Endothelial cell of umbilical vein (primary cell): ENCODE results near the gene PIBF1. TPM values are rescaled to one million over a fixed set of nuclear protein-coding genes. Genes with fewer than 3 reads are reported as not detected.

Source experiments
- BruUV-seq: library from RNA; stranded (reverse); fragments of 400-500 nt; replicated peaks from 2 replicates; lab custom pipeline; 2021; lab: Mats Ljungman, UMichigan
- CTCF ChIA-PET: fragments of 300-600, 350-600 bp; sonication (Branson Sonifier 250); formaldehyde crosslinking; loops from one replicate; lab custom pipeline; 2021; ENCODE audit warnings: antibody characterized with exemption, inconsistent platforms; lab: Charles Lee
- POLR2A ChIA-PET: fragments of 300-600, 350-600 bp; sonication (Branson Sonifier 250); formaldehyde crosslinking; loops from one replicate; lab custom pipeline; 2021; ENCODE audit warnings: antibody characterized with exemption, inconsistent platforms; lab: Charles Lee
- DNase-seq: peaks from one replicate; pipeline ENCODE4 v3.0.0-alpha.2; 2011; ENCODE audit warnings: low read depth, low spot score
- FAIRE-seq: peaks from 2 replicates; lab custom pipeline; 2011; peaks lifted over from hg19 to GRCh38; lab: Jason Lieb, UNC
- H2AFZ ChIP-seq: 2 replicates; pipeline ENCODE4 v1.6.0; 2012; ENCODE audit warnings: low read depth, low read length, control low read depth, inconsistent platforms
- H3K27ac ChIP-seq: 2 replicates; pipeline ENCODE4 v1.5.1; 2011; ENCODE audit warnings: low read depth, mild to moderate bottlenecking, control low read depth, low read length, moderate library complexity; ENCODE audit not compliant: insufficient read depth
- H3K27me3 ChIP-seq, 2 experiments: 2 replicates each; pipeline versions ENCODE4 v1.6.0 to v1.6.1; 2011; ENCODE audit warnings: low read length in 2 of 2, mixed read lengths in 1 of 2; ENCODE audit not compliant: control insufficient read depth in 2 of 2, insufficient read depth in 2 of 2
- H3K36me3 ChIP-seq, 2 experiments: 2 replicates in 1 of 2; 3 replicates in 1 of 2; pipeline ENCODE4 v1.5.1; 2011; ENCODE audit warnings: low read length in 2 of 2, mild to moderate bottlenecking in 1 of 2, moderate library complexity in 1 of 2; ENCODE audit not compliant: control insufficient read depth in 2 of 2, insufficient read depth in 2 of 2; ENCODE audit errors: extremely low read depth in 1 of 2
- H3K4me1 ChIP-seq: 3 replicates; pipeline ENCODE4 v1.5.1; 2011; ENCODE audit warnings: mild to moderate bottlenecking, low read length; ENCODE audit not compliant: control insufficient read depth, insufficient read depth; ENCODE audit errors: extremely low read depth
- H3K4me2 ChIP-seq: 2 replicates; pipeline ENCODE4 v1.6.1; 2011; ENCODE audit warnings: low read length, control low read depth, mixed read lengths; ENCODE audit not compliant: insufficient read depth
- H3K4me3 ChIP-seq, 3 experiments: fragments of 200-600 bp in 1 of 3; sonication (generic), shearing (Covaris generic) in 1 of 3; replicated peaks in 1 of 3; 2 replicates each; pipeline ENCODE4 v1.5.1; 2011 to 2016; ENCODE audit warnings: control low read depth in 3 of 3, low read length in 3 of 3, mild to moderate bottlenecking in 2 of 3, inconsistent platforms in 1 of 3, low read depth in 1 of 3, moderate library complexity in 1 of 3; ENCODE audit not compliant: insufficient read depth in 1 of 3
- H3K79me2 ChIP-seq: 2 replicates; pipeline ENCODE4 v1.6.0; 2012; ENCODE audit warnings: low read length, inconsistent platforms; ENCODE audit not compliant: control insufficient read depth, insufficient read depth
- H3K9ac ChIP-seq: replicated peaks from 2 replicates; pipeline ENCODE3; 2011; ENCODE audit warnings: low read length, control low read depth; ENCODE audit not compliant: insufficient read depth; ENCODE audit errors: extremely low read depth
- H3K9me1 ChIP-seq: replicated peaks from 3 replicates; pipeline ENCODE4 v1.6.0; 2011; ENCODE audit warnings: mild to moderate bottlenecking, low read length; ENCODE audit not compliant: control insufficient read depth, insufficient read depth; ENCODE audit errors: extremely low read depth
- H3K9me3 ChIP-seq: replicated peaks from 2 replicates; pipeline ENCODE4 v1.5.1; 2012; ENCODE audit warnings: low read length, inconsistent platforms; ENCODE audit not compliant: control insufficient read depth, insufficient read depth
- H4K20me1 ChIP-seq: replicated peaks from 2 replicates; pipeline ENCODE3; 2011; ENCODE audit warnings: mild to moderate bottlenecking, low read length; ENCODE audit not compliant: control insufficient read depth, insufficient read depth; ENCODE audit errors: extremely low read depth
- CTCF ChIP-seq, 2 donors: IDR thresholded peaks; 1 replicate in 1 of 2; 2 replicates in 1 of 2; pipeline ENCODE4 v1.5.1; 2011; ENCODE audit warnings: low read length in 2 of 2, mild to moderate bottlenecking in 2 of 2, moderate library complexity in 2 of 2, control low read depth in 1 of 2, inconsistent platforms in 1 of 2, low read depth in 1 of 2; ENCODE audit not compliant: insufficient read depth in 1 of 2; ENCODE audit errors: extremely low read depth in 1 of 2
- EZH2 ChIP-seq: IDR thresholded peaks from 2 replicates; pipeline ENCODE4 v1.6.1; 2012; ENCODE audit warnings: borderline replicate concordance, low read depth, mild to moderate bottlenecking, moderate library complexity, low read length, inconsistent platforms; ENCODE audit not compliant: severe bottlenecking
- FOS ChIP-seq: IDR thresholded peaks from 2 replicates; pipeline ENCODE4 v1.6.1; 2011; ENCODE audit warnings: mild to moderate bottlenecking, low read length, moderate library complexity, borderline replicate concordance; ENCODE audit not compliant: insufficient read depth
- GATA2 ChIP-seq: IDR thresholded peaks from 2 replicates; pipeline ENCODE4 v1.7.0; 2011; ENCODE audit warnings: low read depth, mild to moderate bottlenecking, moderate library complexity, mixed read lengths, low read length; ENCODE audit not compliant: insufficient read length, insufficient read depth
- JUN ChIP-seq: IDR thresholded peaks from 2 replicates; pipeline ENCODE4 v1.6.1; 2011; ENCODE audit warnings: borderline replicate concordance, low read depth; ENCODE audit not compliant: insufficient read length, insufficient read depth
- MAX ChIP-seq: IDR thresholded peaks from 2 replicates; pipeline ENCODE4 v1.6.1; 2011; ENCODE audit not compliant: insufficient read depth, insufficient read length
- MYC ChIP-seq: IDR thresholded peaks from one replicate; pipeline ENCODE4 v1.6.1; 2011; ENCODE audit warnings: mild to moderate bottlenecking, low read depth, low read length
- POLR2A ChIP-seq: IDR thresholded peaks from 2 replicates; pipeline ENCODE4 v1.6.1; 2012; ENCODE audit warnings: low read depth, mild to moderate bottlenecking, control low read depth, low read length
- POLR2AphosphoS5 ChIP-seq: IDR thresholded peaks from 2 replicates; pipeline ENCODE4 v1.6.1; 2012; ENCODE audit warnings: low read depth, mild to moderate bottlenecking, control low read depth, low read length, moderate library complexity; ENCODE audit not compliant: insufficient read depth
- dilution Hi-C: fragments of 300-500 bp; cut with MboI; formaldehyde crosslinking; loops from one replicate; pipeline ENCODE4 v1.15.0; 2019; ENCODE audit warnings: low sequenced_read_pairs; ENCODE audit not compliant: extremely low pct_ligation_motif_present
- intact Hi-C: fragments of 100-400 bp; cut with micrococcal nuclease; formaldehyde crosslinking; loops from one replicate; pipeline ENCODE4 v1.10.0; 2022
- polyA plus RNA-seq, 4 experiments: library from polyadenylated mRNA; depleted of rRNA in 3 of 4; stranded (reverse) in 3 of 4; unstranded in 1 of 4; fragments of >200 nt; gene quantifications; 2 replicates each; pipeline versions ENCODE4 v1.2.1 to v1.2.3, GENCODE V29; 2011 to 2012; ENCODE audit warnings: missing spikeins in 1 of 4
- total RNA-seq: library from RNA; stranded (reverse); gene quantifications from 2 replicates; pipeline ENCODE4 v1.2.3, GENCODE V29; 2021

The PIBF1 gene
- total and polyA plus RNA-seq, 2 donors (not counting 3 experiments of a cell fraction or from before 2014, with no cell fraction given), result 1.4 to 18.4 TPM

DNA sequence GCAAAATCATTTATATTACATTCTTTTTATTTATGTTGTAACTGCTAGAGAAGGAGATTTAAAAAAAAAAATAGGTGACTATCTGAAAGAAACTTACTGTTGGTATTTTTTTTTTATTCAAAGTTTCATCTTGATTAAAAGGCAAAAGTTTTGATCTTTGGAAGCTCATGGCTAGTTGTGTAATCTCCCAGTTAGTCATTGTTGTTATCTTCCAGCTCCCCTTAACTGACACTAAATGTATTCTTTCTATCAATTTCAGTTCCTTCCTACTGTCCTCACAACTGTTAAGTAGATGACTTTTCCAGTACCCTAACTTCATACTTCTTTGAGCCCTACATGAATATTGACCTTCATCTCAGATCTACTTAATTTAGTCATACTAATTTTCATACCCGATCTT, 71.1 kb downstream of the PIBF1 start:
- dilution Hi-C loops, result no loop called here
- FAIRE-seq (no peak), DNase-seq (no peak)
- no peaks in the 10 kb centered on the region for H3K9me3 ChIP-seq
- H3K79me2 ChIP-seq, result no peaks in the 10 kb centered on the region
- H2AFZ ChIP-seq, result no peak overlapping the region
- H3K4me2 ChIP-seq, result no peak overlapping the region
- no TSS peak for BruUV-seq
- peaks cover 2 to 13% of the 10 kb centered on the region in 2 experiments for H3K36me3 ChIP-seq
- H3K27me3 ChIP-seq, result no peaks in the 10 kb centered on the region
- no peak overlapping the region for H3K27ac ChIP-seq
- H3K9me1 ChIP-seq, result no peaks in the 10 kb centered on the region
- CTCF ChIA-PET, result interaction anchor here (1.3 to 1.7 kb wide), 2 partner anchors 11 to 26 kb away, joined by 3 to 6 read pairs; no protein-coding TSS in a partner anchor
- H3K4me3 ChIP-seq, result no peak overlapping the region
- intact Hi-C loops, result no loop called here
- H3K9ac ChIP-seq, result no peak overlapping the region
- no peaks in the 10 kb centered on the region for H4K20me1 ChIP-seq
- no peaks in the 10 kb centered on the region for H3K4me1 ChIP-seq
- no peak for TF ChIP-seq POLR2AphosphoS5
- TF ChIP-seq GATA2, result no peak
- no peak for TF ChIP-seq MYC
- no peak for TF ChIP-seq MAX
- no peak for TF ChIP-seq FOS
- no peak for TF ChIP-seq CTCF (IDR thresholded peaks at IDR 0.05; ENCODE audit: extremely low read depth in 1 of 2, insufficient read depth in 1 of 2, low read depth in 1 of 2, low read length in 2 of 2)
- TF ChIP-seq EZH2, result no peak
- no peak for TF ChIP-seq POLR2A
- no peak for TF ChIP-seq JUN
- POLR2A ChIA-PET, result no interaction called here
